B cell (primary cell): ENCODE measurements around the gene VPS13D. TPM values are rescaled to one million over a fixed set of nuclear protein-coding genes. Genes with fewer than 3 reads are reported as not detected.

Source experiments
- ATAC-seq: fragments of 200-7000 bp; cut with Tn5 transposase; one replicate; pipeline ENCODE4 v1.10.0; 2021; ENCODE audit warnings: low read depth, mild to moderate bottlenecking, moderate number of reproducible peaks, moderate library complexity
- CTCF ChIA-PET: fragments of 350-600 bp; sonication (Branson Sonifier 250); formaldehyde crosslinking; loops from one replicate; lab custom pipeline; 2021; ENCODE audit warnings: antibody characterized with exemption, inconsistent platforms; lab: Charles Lee
- POLR2A ChIA-PET: fragments of 350-600 bp; sonication (Branson Sonifier 250); formaldehyde crosslinking; loops from one replicate; lab custom pipeline; 2021; ENCODE audit warnings: antibody characterized with exemption; lab: Charles Lee
- DNase-seq: peaks from one replicate; pipeline ENCODE4 v3.0.0; 2013
- H2AFZ ChIP-seq: 2 replicates; pipeline ENCODE4 v1.6.1; 2012; ENCODE audit warnings: mild to moderate bottlenecking, low read depth, low read length; ENCODE audit not compliant: insufficient read depth, poor library complexity, severe bottlenecking
- H3K27ac ChIP-seq, 2 donors: 1 replicate in 1 of 2; 2 replicates in 1 of 2; pipeline ENCODE4 v1.5.1; 2012 to 2013; ENCODE audit warnings: low read length in 2 of 2, mild to moderate bottlenecking in 2 of 2, moderate library complexity in 1 of 2
- H3K27me3 ChIP-seq, 4 experiments: fragments of 200-600 bp in 1 of 4; sonication (generic) in 1 of 4; replicated peaks in 1 of 4; 1 replicate in 2 of 4; 2 replicates in 2 of 4; pipeline versions ENCODE4 v1.6.1 to v1.7.0; 2013 to 2016; ENCODE audit warnings: low read length in 3 of 4, mild to moderate bottlenecking in 2 of 4, mixed read lengths in 1 of 4, moderate library complexity in 1 of 4; ENCODE audit not compliant: insufficient read depth in 4 of 4, control insufficient read depth in 3 of 4; ENCODE audit errors: control extremely low read depth in 1 of 4
- H3K36me3 ChIP-seq, 2 experiments: replicated peaks in 1 of 2; 1 replicate in 1 of 2; 2 replicates in 1 of 2; pipeline versions ENCODE4 v1.6.1 to v1.7.1; 2013; ENCODE audit warnings: low read length in 1 of 2; ENCODE audit not compliant: insufficient read depth in 2 of 2, control insufficient read depth in 1 of 2; ENCODE audit errors: control extremely low read depth in 1 of 2, extremely low read depth in 1 of 2
- H3K4me1 ChIP-seq, 2 donors: fragments of 200-600 bp in 1 of 2; sonication (generic) in 1 of 2; 1 replicate in 1 of 2; 2 replicates in 1 of 2; pipeline versions ENCODE4 v1.5.1 to v1.6.1; 2013 to 2017; ENCODE audit warnings: low read length in 2 of 2; ENCODE audit not compliant: control insufficient read depth in 2 of 2, insufficient read depth in 2 of 2
- H3K4me2 ChIP-seq: replicated peaks from 2 replicates; pipeline ENCODE3; 2012; ENCODE audit warnings: mild to moderate bottlenecking, low read depth, low read length; ENCODE audit not compliant: poor library complexity, severe bottlenecking
- H3K4me3 ChIP-seq, 5 experiments: fragments of 200-600 bp in 1 of 5; sonication (generic) in 1 of 5; 1 replicate in 3 of 5; 2 replicates in 2 of 5; pipeline versions ENCODE4 v1.5.1 to v1.7.0; 2011 to 2016; ENCODE audit warnings: low read length in 4 of 5, mild to moderate bottlenecking in 4 of 5, low read depth in 2 of 5, control low read depth in 1 of 5, moderate library complexity in 1 of 5; ENCODE audit not compliant: insufficient read depth in 1 of 5; ENCODE audit errors: control extremely low read depth in 1 of 5, extremely low read depth in 1 of 5
- H3K79me2 ChIP-seq: fragments of 200-600 bp; sonication (generic); one replicate; pipeline ENCODE4 v1.6.0; 2016; ENCODE audit warnings: low read length; ENCODE audit not compliant: control insufficient read depth, insufficient read depth
- H3K9ac ChIP-seq: fragments of 200-600 bp; sonication (generic); 2 replicates; pipeline ENCODE4 v1.6.1; 2017; ENCODE audit warnings: mild to moderate bottlenecking, low read length, moderate library complexity
- H3K9me3 ChIP-seq, 3 donors: one replicate each; pipeline versions ENCODE4 v1.6.1 to v1.7.1; 2013; ENCODE audit warnings: low read length in 2 of 3; ENCODE audit not compliant: control insufficient read depth in 2 of 3, insufficient read depth in 1 of 3; ENCODE audit errors: control extremely low read depth in 1 of 3
- H4K20me1 ChIP-seq: 2 replicates; pipeline ENCODE4 v1.6.0; 2012; ENCODE audit warnings: mild to moderate bottlenecking, low read length; ENCODE audit not compliant: insufficient read depth, control insufficient read depth, poor library complexity, severe bottlenecking
- H3K27ac Mint-ChIP-seq: one replicate; pipeline ENCODE4 v1.8.0; 2021; ENCODE audit warnings: mixed read lengths
- H3K27me3 Mint-ChIP-seq: one replicate; pipeline ENCODE4 v1.8.0; 2021; ENCODE audit warnings: mixed read lengths
- H3K4me1 Mint-ChIP-seq: one replicate; pipeline ENCODE4 v1.8.0; 2021; ENCODE audit warnings: mixed read lengths
- H3K4me3 Mint-ChIP-seq: one replicate; pipeline ENCODE4 v1.8.0; 2021; ENCODE audit warnings: mixed read lengths
- H3K9me3 Mint-ChIP-seq: one replicate; pipeline ENCODE4 v1.8.0; 2022; ENCODE audit warnings: mixed read lengths; ENCODE audit not compliant: insufficient read depth
- EZH2 ChIP-seq: IDR thresholded peaks from 2 replicates; pipeline ENCODE4 v1.6.1; 2012; ENCODE audit warnings: borderline replicate concordance, low read depth, mild to moderate bottlenecking, moderate library complexity, low read length; ENCODE audit not compliant: insufficient read depth, poor library complexity, severe bottlenecking
- WGBS: methylation state at CpG from one replicate; pipeline ENCODE4 v1.1.5; 2013; ENCODE audit warnings: missing lambda C conversion rate; ENCODE audit not compliant: insufficient coverage; 5-methylcytosine and 5-hydroxymethylcytosine counted together
- intact Hi-C: fragments of 100-400 bp; cut with micrococcal nuclease; formaldehyde crosslinking; loops from one replicate; pipeline ENCODE4 v1.10.0; 2022
- polyA plus RNA-seq: library from polyadenylated mRNA; depleted of rRNA; stranded (reverse); fragments of >200 nt; gene quantifications from 2 replicates; pipeline ENCODE4 v1.2.3, GENCODE V29; 2012
- total RNA-seq, 2 donors: library from RNA; stranded (reverse); fragments of 120-200 nt in 1 of 2; gene quantifications; 1 replicate in 1 of 2; 2 replicates in 1 of 2; pipeline versions ENCODE4 v1.2.3 to v1.2.4, GENCODE V29; 2013 to 2022
- TF ChIP-seq, protein P1 (sequence below): fragments of 200-600 bp; IDR thresholded peaks from one replicate; pipeline ENCODE4 v1.8.0; 2022; ENCODE audit warnings: antibody characterized with exemption, mild to moderate bottlenecking

The VPS13D gene
- total and polyA plus RNA-seq, 2 donors (not counting 1 experiment from before 2014, with no cell fraction given), result 29.9 to 104 TPM

DNA sequence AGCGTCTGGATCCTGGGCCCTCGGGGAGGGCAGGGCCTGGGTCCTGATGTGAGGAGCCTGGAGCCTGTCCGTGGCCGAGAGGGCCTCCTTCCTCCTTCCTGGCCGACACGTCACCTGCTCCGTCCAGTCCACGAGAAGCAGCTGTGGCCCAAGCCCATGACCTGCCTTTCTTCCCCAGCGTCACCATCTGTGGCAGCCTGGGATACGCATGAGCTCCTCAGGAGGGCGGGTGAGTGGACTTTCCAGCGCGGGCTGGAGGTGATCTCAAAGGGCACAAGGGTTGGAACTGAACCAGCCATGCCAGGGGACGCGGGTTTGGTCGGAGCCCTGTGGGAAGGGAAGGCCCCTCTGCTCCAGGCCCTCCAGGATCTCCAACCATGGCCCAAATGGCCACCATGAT lies 297.7 kb downstream of the VPS13D start:
- CTCF ChIA-PET, result no interaction called here

DNA sequence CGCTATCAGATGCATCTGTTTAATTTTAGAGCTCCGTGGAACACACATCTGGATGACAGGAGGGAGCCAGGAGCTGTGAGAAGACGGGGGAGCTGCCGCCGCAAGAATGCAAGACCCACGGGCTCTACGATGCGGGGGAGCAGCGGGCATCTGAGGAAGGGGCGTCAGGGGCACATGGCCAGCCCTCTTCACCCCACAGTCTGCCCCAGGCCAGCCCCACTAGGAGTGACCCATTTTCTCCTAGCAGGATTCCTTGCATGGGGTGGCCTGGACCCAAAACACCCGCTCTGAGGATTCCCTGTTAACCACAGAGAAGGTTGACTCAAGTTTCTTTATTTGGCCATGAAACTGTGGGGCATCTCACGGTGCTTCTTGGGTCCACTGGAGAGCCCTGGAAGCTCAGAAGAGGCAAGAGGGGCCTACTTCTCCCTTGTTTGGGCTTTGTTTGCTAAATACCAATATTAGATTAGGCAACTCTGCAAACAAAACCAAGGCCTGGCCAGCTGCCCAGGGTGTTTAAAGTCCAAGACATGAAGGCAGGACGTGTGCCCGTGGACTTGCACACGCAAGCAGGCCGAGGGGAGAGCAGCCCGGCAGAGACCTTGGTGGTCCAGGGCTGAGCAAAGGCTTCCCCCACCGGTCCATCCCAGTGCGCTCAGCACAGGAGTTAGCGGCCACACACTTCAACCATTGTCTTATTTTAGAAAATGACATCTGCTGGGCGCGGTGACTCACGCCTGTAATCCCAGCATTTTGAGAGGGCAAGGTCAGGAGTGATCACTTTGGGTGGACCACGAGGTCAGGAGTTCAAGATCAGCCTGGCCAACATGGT lies 298.4 kb downstream of the VPS13D start:
- DNase-seq, result no peak
- ChIA-PET CTCF (no interaction called here), POLR2A (no interaction called here)
- TF ChIP-seq, protein P1, sequence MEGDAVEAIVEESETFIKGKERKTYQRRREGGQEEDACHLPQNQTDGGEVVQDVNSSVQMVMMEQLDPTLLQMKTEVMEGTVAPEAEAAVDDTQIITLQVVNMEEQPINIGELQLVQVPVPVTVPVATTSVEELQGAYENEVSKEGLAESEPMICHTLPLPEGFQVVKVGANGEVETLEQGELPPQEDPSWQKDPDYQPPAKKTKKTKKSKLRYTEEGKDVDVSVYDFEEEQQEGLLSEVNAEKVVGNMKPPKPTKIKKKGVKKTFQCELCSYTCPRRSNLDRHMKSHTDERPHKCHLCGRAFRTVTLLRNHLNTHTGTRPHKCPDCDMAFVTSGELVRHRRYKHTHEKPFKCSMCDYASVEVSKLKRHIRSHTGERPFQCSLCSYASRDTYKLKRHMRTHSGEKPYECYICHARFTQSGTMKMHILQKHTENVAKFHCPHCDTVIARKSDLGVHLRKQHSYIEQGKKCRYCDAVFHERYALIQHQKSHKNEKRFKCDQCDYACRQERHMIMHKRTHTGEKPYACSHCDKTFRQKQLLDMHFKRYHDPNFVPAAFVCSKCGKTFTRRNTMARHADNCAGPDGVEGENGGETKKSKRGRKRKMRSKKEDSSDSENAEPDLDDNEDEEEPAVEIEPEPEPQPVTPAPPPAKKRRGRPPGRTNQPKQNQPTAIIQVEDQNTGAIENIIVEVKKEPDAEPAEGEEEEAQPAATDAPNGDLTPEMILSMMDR, result no peak
- TF ChIP-seq EZH2, result no peak
- Histone ChIP-seq H3K36me3 (no peaks in the 10 kb centered on the region), H3K4me1 (no peaks in the 10 kb centered on the region), H3K9me3 (no peaks in the 10 kb centered on the region), H3K79me2 (no peaks in the 10 kb centered on the region), H3K4me3 (no peak overlapping the region), H3K27ac (no peak overlapping the region), H3K4me2 (no peak overlapping the region), H2AFZ (no peak overlapping the region), H4K20me1 (no peaks in the 10 kb centered on the region), H3K27me3 (no peaks in the 10 kb centered on the region), H3K9ac (no peak overlapping the region)
- Mint-ChIP-seq H3K27ac (no peak overlapping the region), H3K4me1 (no peaks in the 10 kb centered on the region), H3K4me3 (no peak overlapping the region), H3K27me3 (no peaks in the 10 kb centered on the region), H3K9me3 (no peaks in the 10 kb centered on the region)
- intact Hi-C loops, result no loop called here
- ATAC-seq, result no peak
- WGBS, result 90% methylated on average over 22 of the region's 24 CpGs

More for the DNA sequence above, 297.7 kb downstream of the VPS13D start:
- Histone ChIP-seq H3K27ac (no peak overlapping the region), H3K79me2 (no peaks in the 10 kb centered on the region), H3K4me2 (no peak overlapping the region), H3K9ac (no peak overlapping the region), H3K9me3 (no peaks in the 10 kb centered on the region), H4K20me1 (no peaks in the 10 kb centered on the region), H3K4me1 (no peaks in the 10 kb centered on the region), H3K27me3 (no peaks in the 10 kb centered on the region), H3K4me3 (no peak overlapping the region), H3K36me3 (no peaks in the 10 kb centered on the region), H2AFZ (no peak overlapping the region)
- H3K4me1 Mint-ChIP-seq, result no peaks in the 10 kb centered on the region
- DNase-seq (no peak), ATAC-seq (no peak)
- WGBS, result 89% methylated on average over 15 of the region's 16 CpGs
- H3K9me3 Mint-ChIP-seq, result no peaks in the 10 kb centered on the region
- H3K27ac Mint-ChIP-seq, result no peak overlapping the region
- no peak for TF ChIP-seq EZH2
- TF ChIP-seq, protein P1, result no peak
- H3K4me3 Mint-ChIP-seq, result no peak overlapping the region
- no peaks in the 10 kb centered on the region for H3K27me3 Mint-ChIP-seq
- intact Hi-C loops, result no loop called here
- POLR2A ChIA-PET, result no interaction called here
